ENCODE measurements around the gene GNPDA1. TPM values are rescaled to one million over a fixed set of nuclear protein-coding genes. Genes with fewer than 3 reads are reported as not detected.

The GNPDA1 gene
- total RNA-seq, 1 donor: 6.6 TPM

GRCh38 chr5:141958546-141959172 lies 54.2 kb downstream of the GNPDA1 start:
- H3K4me3 ChIP-seq (ENCODE audit: low read length): no peak overlapping the region
- H3K4me1 ChIP-seq (ENCODE audit: insufficient read depth, low read length): peaks cover 54% of the 10 kb centered on the region
- H3K9me3 ChIP-seq (ENCODE audit: low read depth, low read length): no peaks in the 10 kb centered on the region
- H3K27me3 ChIP-seq (ENCODE audit: insufficient read depth, low read length): no peaks in the 10 kb centered on the region

GRCh38 chr5:141958113-141958512 lies 54.7 kb downstream of the GNPDA1 start, which contains the start of gene PCDH12:
TSS of gene PCDH12 (minus strand) at chr5:141958202. CDS start at chr5:141957851, 351 bp downstream.
- no peak within 1 kb of the TSS for H3K4me3 ChIP-seq (ENCODE audit: low read length)
- H3K4me1 ChIP-seq (ENCODE audit: insufficient read depth, low read length): peaks cover 58% of the 10 kb centered on the region
- H3K9me3 ChIP-seq (ENCODE audit: low read depth, low read length): no peaks in the 10 kb centered on the region
- H3K27me3 ChIP-seq (ENCODE audit: insufficient read depth, low read length): no peaks in the 10 kb centered on the region

GRCh38 chr5:141957367-141957996 lies 55.3 kb downstream of the GNPDA1 start:
- H3K4me3 ChIP-seq (ENCODE audit: low read length): no peak overlapping the region
- no peaks in the 10 kb centered on the region for H3K9me3 ChIP-seq (ENCODE audit: low read depth, low read length)
- H3K27me3 ChIP-seq (ENCODE audit: insufficient read depth, low read length): no peaks in the 10 kb centered on the region

GRCh38 chr5:141954194-141954593 lies 58.6 kb downstream of the GNPDA1 start:
- no peaks in the 10 kb centered on the region for H3K9me3 ChIP-seq (ENCODE audit: low read depth, low read length)
- H3K27me3 ChIP-seq (ENCODE audit: insufficient read depth, low read length): no peaks in the 10 kb centered on the region
- H3K4me1 ChIP-seq (ENCODE audit: insufficient read depth, low read length): peaks cover 36% of the 10 kb centered on the region
- no peak overlapping the region for H3K4me3 ChIP-seq (ENCODE audit: low read length)

More at GRCh38 chr5:141957367-141957996, 55.3 kb downstream of the GNPDA1 start:
- peaks cover 58% of the 10 kb centered on the region for H3K4me1 ChIP-seq (ENCODE audit: insufficient read depth, low read length)

- H3K4me3 ChIP-seq (ENCODE audit: low read length): no peak overlapping the region
- H3K4me1 ChIP-seq (ENCODE audit: insufficient read depth, low read length): peaks cover 17% of the 10 kb centered on the region
- no peaks in the 10 kb centered on the region for H3K9me3 ChIP-seq (ENCODE audit: low read depth, low read length)
- H3K27me3 ChIP-seq (ENCODE audit: insufficient read depth, low read length): no peaks in the 10 kb centered on the region
These were observed 60.8 kb downstream of the GNPDA1 start for GRCh38 chr5:141952020-141952419.

GRCh38 chr5:141951332-141951781 lies 61.5 kb downstream of the GNPDA1 start:
- Histone ChIP-seq H3K27me3 (ENCODE audit: insufficient read depth, low read length) (no peaks in the 10 kb centered on the region), H3K9me3 (ENCODE audit: low read depth, low read length) (no peaks in the 10 kb centered on the region), H3K4me3 (ENCODE audit: low read length) (no peak overlapping the region), H3K4me1 (ENCODE audit: insufficient read depth, low read length) (peaks cover 20% of the 10 kb centered on the region)

Other genes with a start within 250 kb of the GNPDA1 start
- 2.8 TPM for gene PCDH1, start 134.6 kb downstream of the GNPDA1 start, total RNA-seq
- gene DELE1, start 89.2 kb downstream of the GNPDA1 start, total RNA-seq: 47.1 TPM
- gene PCDH12, start 54.8 kb downstream of the GNPDA1 start, total RNA-seq: under 0.01 TPM
- gene RNF14, start 43.9 kb downstream of the GNPDA1 start, total RNA-seq: 13.0 TPM
- gene NDFIP1, start 95.8 kb upstream of the GNPDA1 start, total RNA-seq: 195 TPM

Measured in mononuclear cell (primary cell).